Measurements from ENCODE around the gene FGF12. TPM values are rescaled to one million over a fixed set of nuclear protein-coding genes. Genes with fewer than 3 reads are reported as not detected.

FGF12 gene
- total and polyA plus RNA-seq, 2 donors (not counting 1 experiment from before 2014, with no cell fraction given) = 0.17 TPM; not detected in 1

- H3K9ac ChIP-seq (ENCODE audit: insufficient read depth, low read length) = no peak overlapping the region
- no peak overlapping the region for H2AFZ ChIP-seq (ENCODE audit: low read length)
- no peak for TF ChIP-seq EZH2 (IDR thresholded peaks at IDR 0.05; ENCODE audit: low read length, missing control alignments)
- H3K36me3 ChIP-seq (ENCODE audit: control insufficient read depth, insufficient read depth, low read length) = no peaks in the 10 kb centered on the region
- H3K9me3 ChIP-seq (ENCODE audit: control insufficient read depth, insufficient read depth, low read depth, low read length) = no peaks in the 10 kb centered on the region
- no peaks in the 10 kb centered on the region for H4K20me1 ChIP-seq (ENCODE audit: control insufficient read depth, extremely low read depth, insufficient read depth, low read length)
- H3K27ac ChIP-seq (ENCODE audit: insufficient read depth, low read length) = no peak overlapping the region
- H3K4me1 ChIP-seq (ENCODE audit: control insufficient read depth, extremely low read depth, insufficient read depth, low read length) = no peaks in the 10 kb centered on the region
- H3K27me3 ChIP-seq (ENCODE audit: control insufficient read depth, insufficient read depth, low read length) = no peaks in the 10 kb centered on the region
- no peaks in the 10 kb centered on the region for H3K79me2 ChIP-seq (ENCODE audit: control insufficient read depth, insufficient read depth, low read length)
- H3K4me3 ChIP-seq (replicated peaks in 1 of 4; ENCODE audit: control extremely low read depth in 1 of 4, insufficient read depth in 1 of 4, low read depth in 3 of 4, low read length in 4 of 4) = no peak overlapping the region
- DNase-seq (ENCODE audit: low read depth in 2 of 2) = no peak
- H3K4me2 ChIP-seq (ENCODE audit: extremely low read depth, insufficient read depth, low read length) = no peak overlapping the region
These were observed 409.8 kb downstream of the FGF12 start for GRCh38 chr3:192317564-192317963.

GRCh38 chr3:192313605-192314004 lies 413.7 kb downstream of the FGF12 start:
- TF ChIP-seq CTCF (conservative IDR thresholded peaks at IDR 0.05 in 1 of 2, IDR thresholded peaks at IDR 0.05 in 1 of 2; ENCODE audit: low read depth in 1 of 2, low read length in 2 of 2) (no peak), EZH2 (IDR thresholded peaks at IDR 0.05; ENCODE audit: low read length, missing control alignments) (no peak)
- Histone ChIP-seq H4K20me1 (ENCODE audit: control insufficient read depth, extremely low read depth, insufficient read depth, low read length) (no peaks in the 10 kb centered on the region), H3K9ac (ENCODE audit: insufficient read depth, low read length) (no peak overlapping the region), H3K4me2 (ENCODE audit: extremely low read depth, insufficient read depth, low read length) (no peak overlapping the region), H3K27ac (ENCODE audit: insufficient read depth, low read length) (no peak overlapping the region), H3K36me3 (ENCODE audit: control insufficient read depth, insufficient read depth, low read length) (no peaks in the 10 kb centered on the region), H3K9me3 (ENCODE audit: control insufficient read depth, insufficient read depth, low read depth, low read length) (no peaks in the 10 kb centered on the region), H3K4me1 (ENCODE audit: control insufficient read depth, extremely low read depth, insufficient read depth, low read length) (no peaks in the 10 kb centered on the region), H3K4me3 (replicated peaks in 1 of 4; ENCODE audit: control extremely low read depth in 1 of 4, insufficient read depth in 1 of 4, low read depth in 3 of 4, low read length in 4 of 4) (no peak overlapping the region), H2AFZ (ENCODE audit: low read length) (no peak overlapping the region), H3K27me3 (ENCODE audit: control insufficient read depth, insufficient read depth, low read length) (no peaks in the 10 kb centered on the region), H3K79me2 (ENCODE audit: control insufficient read depth, insufficient read depth, low read length) (no peaks in the 10 kb centered on the region)
- DNase-seq (ENCODE audit: low read depth in 2 of 2) = no peak

GRCh38 chr3:192307631-192308030 lies 419.7 kb downstream of the FGF12 start:
- H3K9ac ChIP-seq (ENCODE audit: insufficient read depth, low read length) = no peak overlapping the region
- no peak overlapping the region for H3K4me3 ChIP-seq (replicated peaks in 1 of 4; ENCODE audit: control extremely low read depth in 1 of 4, insufficient read depth in 1 of 4, low read depth in 3 of 4, low read length in 4 of 4)
- H3K79me2 ChIP-seq (ENCODE audit: control insufficient read depth, insufficient read depth, low read length) = no peaks in the 10 kb centered on the region
- H3K9me3 ChIP-seq (ENCODE audit: control insufficient read depth, insufficient read depth, low read depth, low read length) = no peaks in the 10 kb centered on the region
- no peaks in the 10 kb centered on the region for H3K36me3 ChIP-seq (ENCODE audit: control insufficient read depth, insufficient read depth, low read length)
- H4K20me1 ChIP-seq (ENCODE audit: control insufficient read depth, extremely low read depth, insufficient read depth, low read length) = no peaks in the 10 kb centered on the region
- no peak overlapping the region for H3K27ac ChIP-seq (ENCODE audit: insufficient read depth, low read length)
- no peaks in the 10 kb centered on the region for H3K27me3 ChIP-seq (ENCODE audit: control insufficient read depth, insufficient read depth, low read length)
- no peak overlapping the region for H2AFZ ChIP-seq (ENCODE audit: low read length)
- DNase-seq (ENCODE audit: low read depth in 2 of 2) = no peak
- H3K4me1 ChIP-seq (ENCODE audit: control insufficient read depth, extremely low read depth, insufficient read depth, low read length) = no peaks in the 10 kb centered on the region
- no peak for TF ChIP-seq EZH2 (IDR thresholded peaks at IDR 0.05; ENCODE audit: low read length, missing control alignments)
- no peak for TF ChIP-seq CTCF (conservative IDR thresholded peaks at IDR 0.05 in 1 of 2, IDR thresholded peaks at IDR 0.05 in 1 of 2; ENCODE audit: low read depth in 1 of 2, low read length in 2 of 2)
- H3K4me2 ChIP-seq (ENCODE audit: extremely low read depth, insufficient read depth, low read length) = no peak overlapping the region
